ENCODE data around the gene HAUS3.

DNA sequence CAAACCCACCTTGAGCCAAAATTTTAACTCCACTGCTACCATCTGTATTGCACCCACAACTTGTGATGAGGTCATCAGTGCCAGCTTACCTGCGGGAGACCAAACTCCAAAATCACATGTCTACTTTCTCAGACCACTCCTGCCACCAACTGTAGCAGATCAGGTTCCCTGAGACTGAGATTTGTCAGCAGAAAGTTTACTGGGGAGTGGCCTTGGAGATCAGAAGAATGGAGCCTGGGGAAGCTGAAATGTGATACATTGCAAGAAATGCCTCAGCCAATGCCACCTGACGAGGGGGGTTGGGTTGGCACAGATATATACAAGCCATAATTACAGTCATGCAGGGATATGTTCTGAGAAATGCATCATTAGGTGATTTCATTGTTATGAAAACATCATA is 19.1 kb downstream of the HAUS3 start:
- TF ChIP-seq CTCF (IDR thresholded peaks at IDR 0.05; ENCODE audit: low read length) (no peak), EZH2phosphoT487 (IDR thresholded peaks at IDR 0.05; ENCODE audit: low read length) (no peak), EZH2 (optimal IDR thresholded peaks at IDR 0.05; ENCODE audit: low read depth, low read length) (no peak)
